GM18498 (cell line): ENCODE data around the gene RPL13.
"Not testable (repeated sequence)": the region's sequence is repeated elsewhere in the genome, so short reads cannot be mapped to it uniquely, and the experiment has no call there.

Experiments
- ATAC-seq: cut with Tn5 transposase; IDR thresholded peaks from one replicate; pipeline ENCODE4 v1.9.1; 2021; ENCODE audit warnings: mild to moderate bottlenecking, moderate library complexity; ENCODE audit not compliant: unreplicated experiment

Gene RPL13

DNA sequence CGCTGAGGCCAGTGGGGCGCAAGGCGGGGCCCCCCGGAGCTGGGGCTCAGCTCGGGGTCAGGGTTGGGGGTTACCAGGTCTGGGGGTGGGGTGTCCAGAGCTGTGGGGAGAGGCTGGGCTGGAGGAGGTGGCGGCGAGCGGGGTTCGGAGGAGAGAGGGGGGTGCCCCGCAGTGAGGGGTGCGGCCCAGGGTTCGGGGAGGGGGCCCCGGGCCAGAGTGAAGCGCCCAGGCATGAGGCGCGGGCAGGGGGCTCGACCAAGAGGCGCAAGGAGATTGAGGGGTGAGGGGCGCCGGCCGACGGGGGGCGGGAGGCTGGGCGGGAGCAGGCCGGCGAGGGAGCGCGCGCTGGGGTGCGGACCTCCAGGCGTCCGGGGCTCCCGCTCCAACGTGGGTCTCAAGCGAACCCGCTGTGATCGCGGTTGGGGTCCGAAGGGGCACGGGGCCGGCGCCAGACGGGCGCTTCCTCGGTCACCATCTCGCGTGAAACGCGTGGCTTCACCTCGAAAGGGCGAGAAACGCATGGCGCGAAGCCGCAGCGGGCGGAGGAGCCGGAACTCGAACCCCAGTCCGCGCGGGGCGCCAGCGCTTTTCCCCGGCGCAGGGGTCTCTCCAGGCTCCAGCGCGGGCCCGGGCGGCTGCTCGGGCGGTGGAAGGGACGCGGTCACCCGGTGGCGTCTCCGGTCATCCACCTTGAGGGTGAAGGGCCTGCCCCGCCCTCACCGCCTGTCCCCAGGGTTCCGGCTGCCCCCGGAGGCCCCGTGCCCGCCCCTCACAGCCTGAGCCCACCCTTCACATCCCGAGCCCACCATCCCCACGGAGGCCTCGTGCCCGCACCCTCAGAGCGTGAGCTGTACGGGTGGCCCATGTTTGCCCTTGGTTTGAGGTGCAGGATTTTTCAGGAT, 15.9 kb downstream of the RPL13 start:
- ATAC-seq: no peak

DNA sequence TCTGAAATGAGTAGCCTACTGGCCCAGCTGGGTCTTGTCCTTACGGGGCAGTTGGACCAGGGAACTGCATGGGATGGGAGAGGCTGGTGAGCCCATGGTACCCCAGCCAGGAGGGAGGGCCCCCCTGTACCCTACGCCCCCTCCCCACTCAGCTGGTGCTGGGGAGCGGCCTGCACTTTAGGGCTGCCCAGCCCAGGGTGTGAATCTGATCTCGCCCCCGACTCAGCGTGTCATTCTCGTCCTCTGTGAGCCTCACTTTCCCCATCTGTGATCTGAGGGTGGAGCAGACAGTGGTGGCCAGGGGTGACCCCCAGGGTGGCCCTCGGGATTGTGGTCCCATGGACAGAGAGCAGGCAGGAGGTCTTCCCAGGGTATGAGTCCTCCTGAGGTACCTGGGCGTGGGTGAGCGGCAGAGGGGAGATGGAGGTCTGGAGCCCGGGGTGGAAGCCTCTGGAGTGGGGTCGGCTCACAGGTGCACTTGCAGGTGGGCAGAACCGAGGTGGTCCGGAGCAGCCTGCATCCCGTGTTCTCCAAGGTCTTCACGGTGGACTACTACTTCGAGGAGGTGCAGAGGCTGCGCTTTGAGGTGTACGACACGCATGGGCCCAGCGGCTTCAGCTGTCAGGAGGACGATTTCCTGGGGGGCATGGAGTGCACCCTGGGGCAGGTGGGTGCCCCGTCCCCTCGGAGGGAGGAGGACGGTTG, 16.7 kb downstream of the RPL13 start:
- no peak for ATAC-seq

DNA sequence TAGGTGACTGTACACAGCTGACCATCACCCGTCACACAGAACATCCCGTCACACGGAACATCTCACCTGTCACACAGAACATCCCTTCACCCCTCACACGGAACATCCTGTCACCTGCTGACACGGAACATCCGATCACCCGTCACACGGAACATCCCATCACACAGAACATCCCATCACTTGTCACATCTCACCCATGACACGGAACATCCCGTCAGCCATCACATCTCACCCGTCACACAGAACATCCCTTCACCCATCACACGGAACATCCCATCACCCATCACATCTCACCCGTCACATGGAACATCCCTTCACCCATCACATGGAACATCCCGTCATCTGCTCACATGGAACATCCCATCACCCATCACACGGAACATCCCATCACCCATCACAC, 18.9 kb downstream of the RPL13 start:
- no peak for ATAC-seq

DNA sequence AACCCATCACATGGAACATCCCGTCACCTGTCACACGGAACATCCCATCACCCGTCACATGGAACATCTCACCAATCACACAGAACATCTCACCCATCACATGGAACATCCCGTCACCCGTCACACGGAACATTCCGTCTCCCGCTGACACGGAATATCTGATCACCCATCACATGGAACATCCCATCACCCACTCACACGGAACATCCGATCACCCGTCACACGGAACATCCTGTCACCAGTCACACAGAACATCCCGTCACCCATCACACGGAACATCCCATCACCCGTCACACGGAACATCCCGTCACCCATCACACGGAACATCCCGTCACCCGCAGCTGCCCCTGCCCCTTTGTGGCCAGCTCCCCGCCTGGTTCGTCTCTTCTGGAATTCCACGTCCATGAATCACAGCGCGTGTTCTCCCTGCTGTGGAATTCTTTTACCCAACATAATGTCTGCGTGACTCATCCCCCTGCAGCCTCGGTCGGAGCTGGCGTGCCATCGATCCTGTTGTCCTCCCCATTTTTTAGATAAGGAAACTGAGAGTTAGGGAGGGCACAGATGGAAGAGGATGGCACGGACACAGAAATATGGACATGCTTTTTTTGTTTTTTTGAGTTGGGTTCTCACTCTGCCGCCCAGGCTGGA, 20.7 kb downstream of the RPL13 start:
- no peak for ATAC-seq

DNA sequence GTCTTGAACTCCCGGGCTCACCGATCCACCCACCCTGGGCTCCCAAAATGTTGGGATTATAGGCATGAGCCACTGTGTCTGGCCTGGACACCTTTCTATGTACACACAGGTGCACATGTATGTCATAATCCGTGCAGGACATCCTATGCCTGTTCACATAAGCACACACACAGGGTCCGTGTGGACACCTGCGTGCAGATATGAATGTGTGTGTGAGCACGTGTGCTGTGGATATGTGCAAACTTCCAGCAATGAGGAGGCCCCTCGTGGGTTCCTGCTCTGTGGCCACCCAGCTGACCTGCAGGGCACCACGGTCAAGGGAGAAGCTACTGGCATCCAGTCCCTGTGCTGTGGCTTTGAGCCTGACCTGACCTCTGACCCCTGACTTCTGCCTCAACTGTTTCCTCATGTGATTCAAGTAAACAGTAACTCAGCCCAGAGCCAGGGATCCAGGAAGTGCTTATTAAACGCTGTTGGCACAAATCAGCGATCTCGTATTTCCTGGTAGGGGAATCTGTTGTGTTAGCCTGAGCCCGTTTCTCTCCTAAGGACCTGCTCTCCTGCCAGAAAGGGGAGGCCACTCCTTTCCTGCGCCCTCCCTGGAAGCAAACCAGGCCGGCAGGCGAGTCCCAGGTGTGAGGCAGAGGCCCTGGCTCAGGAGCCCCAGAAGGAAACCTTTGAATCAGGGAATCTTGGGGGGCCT, 21.5 kb downstream of the RPL13 start:
- ATAC-seq: no peak

DNA sequence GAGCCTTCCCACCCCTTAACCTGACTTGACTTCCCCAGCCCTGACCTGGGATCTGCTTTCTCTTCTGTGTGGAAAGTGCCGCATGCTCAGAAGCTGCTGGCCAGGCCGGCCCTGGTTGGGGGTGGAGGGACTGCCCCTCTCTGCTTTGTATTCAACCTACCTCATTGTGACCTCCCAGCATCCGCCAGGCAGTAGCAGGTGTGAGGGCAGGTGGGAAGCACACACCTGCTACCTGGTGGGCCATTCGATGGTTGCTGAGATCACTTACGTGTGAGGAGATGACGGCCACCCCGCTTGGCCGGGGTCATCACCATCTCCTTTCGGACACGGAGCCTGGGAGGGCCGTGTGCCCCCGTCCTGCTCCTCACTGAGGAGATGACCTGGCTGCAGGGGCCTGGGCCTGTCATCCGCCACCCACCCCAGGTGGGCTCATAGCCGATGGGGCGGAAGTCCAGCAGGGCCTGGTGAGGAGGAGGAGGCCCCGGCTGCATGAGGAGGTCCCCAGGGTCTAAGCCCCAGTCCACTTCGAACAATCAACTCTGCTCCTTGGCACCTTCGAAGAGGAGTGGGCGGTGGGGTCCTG, 22.2 kb downstream of the RPL13 start:
- no peak for ATAC-seq

DNA sequence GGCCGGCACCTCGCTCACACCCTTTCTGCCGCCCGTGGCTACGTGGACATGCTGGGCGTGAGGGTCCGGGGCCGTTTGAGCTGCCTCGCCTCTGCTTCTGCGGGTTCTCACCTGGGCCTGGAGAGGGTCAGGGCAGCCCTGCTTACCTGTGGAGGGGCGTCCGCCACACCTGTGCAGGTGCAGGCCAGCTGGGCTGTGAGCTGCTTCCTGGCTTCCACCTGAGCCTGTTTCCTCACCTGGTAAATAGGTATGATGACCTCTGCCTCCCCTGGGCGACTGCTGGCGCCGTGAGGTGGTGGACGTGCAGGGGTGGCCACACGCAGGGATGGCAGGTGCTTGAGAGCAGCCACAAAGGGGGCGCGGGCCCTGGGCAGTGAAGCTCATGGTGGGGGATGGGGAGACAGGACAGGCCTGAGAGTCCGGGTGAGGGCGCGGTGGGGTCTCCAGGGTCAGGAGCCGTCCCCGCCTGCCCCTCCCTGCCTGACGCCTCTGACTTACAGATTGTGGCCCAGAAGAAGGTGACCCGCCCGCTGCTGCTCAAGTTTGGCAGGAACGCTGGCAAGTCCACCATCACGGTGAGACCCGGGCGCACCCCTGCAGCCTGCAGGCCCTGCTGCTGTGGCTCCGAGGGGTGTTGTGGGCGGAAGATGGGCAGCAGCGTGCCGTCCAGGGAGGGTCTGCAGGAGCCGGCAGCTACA, 22.9 kb downstream of the RPL13 start:
- no peak for ATAC-seq

DNA sequence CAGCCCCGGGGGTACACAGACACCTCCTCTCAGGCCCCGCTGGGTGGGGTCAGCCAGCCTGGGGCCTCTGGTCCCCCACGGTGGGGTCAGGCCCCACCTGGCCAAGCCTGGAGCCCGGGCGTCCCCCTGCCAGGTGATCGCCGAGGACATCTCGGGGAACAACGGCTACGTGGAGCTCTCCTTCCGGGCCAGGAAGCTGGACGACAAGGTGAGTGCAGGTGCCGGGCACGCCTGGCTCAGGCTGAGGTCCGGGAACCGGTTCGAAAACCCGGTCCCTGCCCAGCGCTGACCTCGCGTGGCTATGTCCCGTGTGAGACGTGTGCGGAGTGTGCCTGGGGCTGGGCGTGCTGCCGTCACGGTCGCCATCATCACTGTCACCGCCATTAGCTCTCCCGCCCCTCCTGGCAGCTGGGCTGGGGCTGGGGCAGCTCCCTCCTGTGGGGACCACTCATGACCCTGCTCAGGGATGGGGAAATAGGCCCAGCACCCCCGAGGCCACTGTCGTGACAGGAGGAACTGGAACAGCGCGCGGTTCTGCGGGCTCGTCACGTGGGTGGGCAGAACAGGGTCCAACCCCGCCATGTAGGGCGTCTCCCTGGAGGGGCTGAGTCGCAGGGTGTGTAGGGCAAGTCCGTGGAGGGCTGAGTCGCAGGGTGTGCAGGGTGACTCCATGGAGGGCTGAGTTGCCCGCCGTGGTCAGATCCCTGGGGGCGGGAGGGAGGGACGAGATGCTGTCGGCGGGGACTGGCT, 23.6 kb downstream of the RPL13 start:
- ATAC-seq: no peak

DNA sequence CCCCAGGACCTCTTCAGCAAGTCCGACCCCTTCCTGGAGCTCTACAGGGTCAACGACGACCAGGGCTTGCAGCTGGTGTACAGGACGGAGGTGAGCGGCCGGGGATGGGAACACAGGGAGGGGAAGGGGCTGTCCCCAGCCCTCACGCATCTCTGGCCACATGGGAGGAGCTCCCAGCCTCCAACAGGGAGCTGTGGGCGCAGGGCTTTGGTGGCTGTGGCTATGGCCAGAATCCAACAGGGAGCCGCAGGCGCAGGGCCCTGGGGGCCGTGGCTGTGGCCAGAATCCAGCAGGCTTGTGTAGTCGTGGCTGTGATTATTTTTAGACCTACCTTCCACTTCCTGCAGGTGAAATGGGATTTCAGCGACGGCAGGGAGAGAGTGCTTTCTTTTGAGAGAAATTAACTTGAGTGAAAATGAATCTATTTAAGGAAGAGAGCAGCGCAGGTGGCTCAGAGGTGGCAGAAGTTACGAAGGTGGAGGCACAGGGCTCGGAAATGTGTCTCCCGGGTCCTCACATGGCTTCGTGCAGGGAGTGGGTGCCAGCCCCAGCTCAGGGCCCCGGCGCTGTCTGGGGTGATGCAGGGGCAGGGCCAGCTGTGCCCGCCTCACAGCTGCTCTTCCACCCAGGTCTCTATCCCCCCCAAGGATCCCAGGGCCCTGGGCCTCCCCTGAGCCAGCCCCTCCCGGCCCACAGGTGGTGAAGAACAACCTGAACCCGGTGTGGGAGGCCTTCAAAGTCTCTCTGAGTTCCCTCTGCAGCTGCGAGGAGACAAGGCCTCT, 24.5 kb downstream of the RPL13 start:
- no peak for ATAC-seq

DNA sequence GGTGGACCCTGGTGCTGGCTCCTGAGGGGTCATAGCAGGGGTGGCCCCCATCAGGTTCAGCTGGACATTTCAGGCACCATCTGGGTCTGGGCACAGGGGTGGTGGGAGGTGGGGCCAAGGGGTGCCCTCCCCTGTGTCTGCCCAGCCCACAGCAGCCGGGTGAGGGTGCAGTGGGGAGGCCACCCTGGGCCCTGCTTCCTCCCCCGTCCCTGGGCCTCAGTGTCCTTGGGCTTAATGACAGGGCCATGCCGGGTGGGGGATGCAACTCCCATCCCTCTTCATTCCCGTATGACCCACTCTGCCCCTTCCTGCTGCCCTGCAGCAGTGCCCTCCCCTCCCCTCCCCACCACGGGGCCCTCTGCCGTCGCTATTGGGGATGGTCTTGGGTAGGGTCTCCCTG, 25.7 kb downstream of the RPL13 start:
- ATAC-seq: no peak

DNA sequence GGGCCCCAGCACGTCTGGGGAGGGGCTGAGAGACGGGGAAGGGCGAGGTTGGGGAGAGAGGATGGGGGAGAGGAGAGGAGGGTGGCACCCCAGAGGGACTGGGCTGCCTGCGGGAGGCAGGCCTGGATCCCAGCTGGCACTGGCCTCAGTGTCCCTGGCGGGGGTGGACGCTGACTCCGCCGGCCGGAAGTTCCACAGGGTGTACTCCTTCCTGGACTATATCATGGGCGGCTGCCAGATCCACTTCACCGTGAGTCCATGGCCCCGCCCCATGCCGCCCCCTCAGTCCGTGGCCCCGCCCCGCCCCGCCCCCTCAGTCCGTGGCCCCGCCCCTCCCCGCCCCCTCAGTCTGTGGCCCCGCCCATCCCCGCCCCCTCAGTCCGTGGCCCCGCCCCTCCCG, 26.4 kb downstream of the RPL13 start:
- ATAC-seq: no peak

DNA sequence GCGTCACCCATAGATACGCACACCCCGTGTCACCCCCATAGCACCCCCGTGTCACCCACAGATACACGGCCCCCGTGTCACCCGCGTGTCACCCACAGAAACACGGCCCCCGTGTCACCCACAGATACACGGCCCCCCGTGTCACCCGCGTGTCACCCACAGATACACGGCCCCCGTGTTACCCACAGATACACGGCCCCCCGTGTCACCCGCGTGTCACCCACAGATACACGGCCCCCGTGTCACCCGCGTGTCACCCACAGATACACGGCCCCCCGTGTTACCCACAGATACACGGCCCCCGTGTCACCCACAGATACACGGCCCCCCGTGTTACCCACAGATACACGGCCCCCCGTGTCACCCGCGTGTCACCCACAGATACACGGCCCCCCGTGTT, 27.2 kb downstream of the RPL13 start:
- not testable (repeated sequence) for ATAC-seq

DNA sequence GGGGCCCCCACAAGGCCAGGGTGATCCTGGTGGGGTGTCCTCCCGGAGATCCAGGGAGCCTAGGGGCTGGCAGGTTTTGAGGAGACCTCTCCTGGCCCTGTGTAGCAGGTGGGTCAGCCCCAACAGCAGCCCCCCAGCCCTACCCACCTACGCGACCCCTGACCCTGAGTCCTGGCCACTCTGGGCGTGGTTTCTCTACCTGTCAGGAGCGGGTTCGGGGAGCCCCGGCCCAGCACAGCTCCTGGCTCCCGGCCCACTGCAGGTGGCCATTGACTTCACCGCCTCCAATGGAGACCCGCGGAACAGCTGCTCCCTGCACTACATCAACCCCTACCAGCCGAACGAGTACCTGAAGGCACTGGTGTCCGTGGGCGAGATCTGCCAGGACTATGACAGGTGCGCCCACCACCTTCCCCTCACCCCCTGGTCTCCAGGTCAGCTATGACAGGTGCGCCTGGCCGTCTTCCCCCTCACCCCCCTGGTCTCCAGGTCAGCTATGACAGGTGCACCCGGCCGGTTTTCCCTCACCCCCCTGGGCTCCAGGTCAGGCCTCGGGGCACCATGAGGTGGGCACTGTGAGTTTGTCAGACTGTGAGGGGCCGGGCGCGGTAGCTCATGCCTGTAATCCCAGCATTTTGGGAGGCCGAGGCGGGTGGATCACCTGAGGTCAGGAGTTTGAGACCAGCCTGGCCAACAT, 28.1 kb downstream of the RPL13 start:
- ATAC-seq: no peak

DNA sequence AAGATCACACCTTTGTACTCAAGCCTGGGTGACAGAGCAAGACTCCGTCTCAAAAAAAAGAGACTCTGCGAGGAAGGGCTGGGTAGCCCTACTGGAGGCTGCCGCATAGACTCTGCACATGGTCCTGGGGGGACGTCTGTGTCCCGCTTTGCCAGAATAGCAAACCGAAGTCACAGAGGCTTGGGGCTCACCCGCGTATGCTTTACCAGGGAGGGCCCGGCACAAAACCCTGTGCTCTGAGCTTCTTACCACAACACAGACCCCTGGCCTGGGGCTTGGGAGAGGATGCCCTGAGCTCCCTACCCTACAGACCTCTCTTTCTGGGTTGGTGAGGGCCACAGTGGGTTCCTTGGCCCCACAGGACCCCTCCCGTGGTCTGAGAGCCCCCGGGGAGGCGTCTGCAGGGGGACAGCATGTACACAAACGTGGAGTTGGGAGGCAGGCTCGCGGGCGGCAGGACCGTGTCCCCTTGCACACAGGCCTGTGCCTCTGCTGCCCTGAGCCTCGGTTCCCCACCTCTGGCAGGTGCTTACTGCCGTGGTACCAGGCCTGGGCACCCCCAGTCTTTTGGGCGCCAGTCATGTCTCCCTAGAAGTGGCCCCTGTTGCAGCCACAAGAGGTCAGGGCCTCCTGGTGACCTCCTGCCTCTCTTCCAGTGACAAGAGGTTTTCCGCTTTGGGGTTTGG, 28.9 kb downstream of the RPL13 start:
- ATAC-seq: no peak

DNA sequence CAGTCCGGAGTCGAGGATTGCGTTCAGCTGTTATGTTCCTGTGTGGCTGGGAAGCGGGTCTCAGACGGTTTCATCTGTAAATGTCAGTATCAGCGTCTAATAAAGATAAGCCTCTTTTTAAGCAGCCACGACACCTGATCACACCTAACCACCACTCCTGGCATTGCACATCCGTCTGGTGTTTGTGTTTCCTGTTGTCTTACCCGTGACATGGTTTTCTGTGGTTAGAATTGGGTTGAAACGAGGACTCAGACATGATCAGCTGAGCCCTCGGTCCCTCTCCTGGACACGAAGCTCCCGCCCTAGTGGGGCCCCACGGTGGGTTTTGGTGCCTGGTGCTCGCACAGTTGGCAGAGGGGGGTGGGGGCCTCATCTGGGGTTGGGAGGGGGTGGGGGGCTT, 33.4 kb downstream of the RPL13 start:
- no peak for ATAC-seq

DNA sequence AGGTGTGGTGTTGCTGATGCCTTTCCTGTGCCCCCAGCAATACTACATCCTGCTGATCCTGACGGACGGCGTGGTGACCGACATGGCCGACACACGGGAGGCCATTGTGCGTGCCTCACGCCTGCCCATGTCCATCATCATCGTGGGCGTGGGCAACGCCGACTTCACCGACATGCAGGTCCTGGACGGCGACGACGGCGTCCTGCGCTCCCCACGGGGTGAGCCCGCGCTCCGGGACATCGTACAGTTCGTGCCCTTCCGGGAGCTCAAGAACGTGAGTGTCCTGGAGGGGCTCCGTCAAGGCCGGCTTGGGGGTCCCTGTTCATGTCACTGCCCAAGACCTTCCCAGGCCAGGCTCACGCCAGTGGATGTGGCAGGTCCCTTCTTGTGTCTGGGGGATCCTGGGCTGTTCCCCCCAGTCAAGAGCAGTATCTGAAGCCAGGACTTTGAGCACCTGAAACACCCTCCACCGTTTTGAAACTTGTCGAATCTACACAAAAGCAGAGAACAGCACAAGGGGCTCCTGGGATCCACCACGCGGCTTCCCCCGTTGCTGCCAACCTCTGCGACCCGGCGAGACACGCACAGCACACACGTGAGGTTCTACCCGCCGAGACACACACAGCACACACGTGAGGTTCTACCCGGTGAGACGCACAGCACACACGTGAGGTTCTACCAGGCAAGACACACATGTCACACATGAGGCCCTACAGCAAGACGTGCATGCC, 35.0 kb downstream of the RPL13 start:
- ATAC-seq: no peak
